OCI-LY7 (cell line): ENCODE data around the gene HRC.

ENCODE experiments used
- CTCF ChIP-seq: fragments of 200-600 bp; sonication (generic); conservative IDR thresholded peaks from 2 replicates; pipeline ENCODE4 v1.5.1; 2014; ENCODE audit warnings: mild to moderate bottlenecking, antibody characterized with exemption, low read length, moderate library complexity, mixed read lengths
- EZH2phosphoT487 ChIP-seq: fragments of 200-600 bp; sonication (generic); IDR thresholded peaks from 2 replicates; pipeline ENCODE4 v1.6.1; 2018; ENCODE audit warnings: low read depth, borderline replicate concordance, mild to moderate bottlenecking, mixed run types, antibody characterized with exemption, low read length, moderate library complexity, mixed read lengths

DNA sequence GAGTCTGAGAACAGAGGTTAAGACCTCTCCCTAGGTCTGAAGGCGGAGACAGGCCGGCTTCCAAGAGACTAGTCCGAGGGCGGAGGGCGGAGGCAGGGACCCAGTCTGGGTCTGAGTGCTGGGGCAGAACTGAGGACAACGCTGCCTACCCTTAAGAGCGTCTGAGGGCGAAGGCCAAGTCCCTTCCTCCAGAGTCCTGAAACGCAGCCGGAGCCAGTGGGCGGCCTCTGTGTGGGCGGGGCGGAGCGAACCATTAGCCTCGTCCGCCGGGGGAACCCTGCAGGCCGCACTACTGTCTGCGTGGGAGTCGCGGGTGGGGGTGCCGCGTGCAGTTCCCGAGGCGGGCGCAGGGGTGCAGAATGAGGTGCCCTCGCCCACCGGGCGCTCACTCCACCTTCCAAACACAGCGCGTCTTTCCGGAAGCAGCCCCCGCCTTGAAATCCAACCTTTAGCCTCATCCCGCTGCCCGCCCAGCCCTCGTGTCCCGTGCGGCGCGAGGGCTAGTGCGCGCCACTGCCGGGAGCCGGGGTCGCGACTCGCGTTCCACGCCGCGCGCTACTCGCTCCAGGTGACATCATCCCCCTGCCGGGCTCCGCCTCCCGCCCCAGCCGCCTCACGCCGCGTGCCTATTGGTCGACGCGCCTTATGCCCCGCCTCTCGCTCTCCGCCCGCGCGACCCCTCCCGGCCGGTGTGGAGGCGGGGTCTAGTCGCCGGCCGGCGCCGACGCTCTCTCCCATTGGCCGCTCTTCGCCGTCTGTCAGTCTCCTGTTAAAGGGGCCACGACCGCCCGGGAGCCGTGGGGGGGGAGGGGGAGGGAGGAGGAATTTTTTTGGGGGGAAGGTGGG lies 36.4 kb downstream of the HRC start, which contains the start of gene C19orf73:
- TF ChIP-seq CTCF = 0 out of 2 replicates have a peak, but pooled peaks have one; percentile 7
- no peak for TF ChIP-seq EZH2phosphoT487
